ENCODE results near the gene AUTS2. TPM values are rescaled to one million over a fixed set of nuclear protein-coding genes. Genes with fewer than 3 reads are reported as not detected.

AUTS2 gene
- polyA plus RNA-seq, 3 donors = 0.08 to 0.35 TPM; not detected in 1

DNA sequence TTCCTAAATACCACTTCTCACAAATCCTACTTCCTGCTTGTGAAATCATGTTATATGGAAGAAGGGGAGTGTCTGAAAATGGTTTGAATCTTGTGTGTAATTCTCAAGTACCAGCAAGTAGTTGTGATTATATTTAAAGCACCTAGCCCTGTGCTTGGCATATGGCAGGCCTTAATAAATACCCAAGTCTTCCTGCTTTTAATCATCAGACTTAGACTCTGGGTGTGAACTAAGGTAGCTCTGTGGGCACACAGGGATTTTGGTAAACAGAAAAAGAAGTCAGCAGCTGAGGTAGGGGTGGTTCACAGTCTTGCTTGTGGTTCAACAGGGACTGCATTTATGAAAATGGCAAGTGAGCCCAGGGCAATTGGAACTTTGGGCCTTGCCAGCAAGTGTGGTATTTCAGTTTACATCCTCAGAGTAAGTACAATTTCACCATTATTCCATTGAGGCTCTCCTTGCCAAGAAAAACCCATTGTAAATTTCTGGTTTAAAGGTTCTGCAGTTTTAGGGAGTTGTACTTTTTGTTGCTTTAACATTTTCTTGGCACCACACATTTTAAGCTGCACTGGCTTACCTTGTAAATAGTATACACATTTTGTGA, 215.5 kb downstream of the AUTS2 start:
- H3K79me2 ChIP-seq (ENCODE audit: insufficient read depth, low read length) = no peaks in the 10 kb centered on the region
- H4K20me1 ChIP-seq (ENCODE audit: insufficient read depth, low read length) = no peaks in the 10 kb centered on the region
- no peak for TF ChIP-seq CTCF (IDR thresholded peaks at IDR 0.05)
- no peak overlapping the region for H3K9ac ChIP-seq (ENCODE audit: insufficient read depth, low read length, poor library complexity, severe bottlenecking)
- DNase-seq = no peak
- no peak overlapping the region for H3K4me3 Mint-ChIP-seq
- H2AFZ ChIP-seq (ENCODE audit: insufficient read depth, low read depth, low read length, poor library complexity, severe bottlenecking) = no peak overlapping the region
- H3K4me1 Mint-ChIP-seq = no peaks in the 10 kb centered on the region
- no peaks in the 10 kb centered on the region for H3K9me3 ChIP-seq (replicated peaks in 1 of 2; ENCODE audit: control insufficient read depth in 1 of 2, insufficient read depth in 1 of 2, low read length in 2 of 2)
- intact Hi-C loops (cut with micrococcal nuclease) = no loop called here
- H3K27ac Mint-ChIP-seq = no peak overlapping the region
- H3K9me3 Mint-ChIP-seq = no peaks in the 10 kb centered on the region
- H3K36me3 ChIP-seq (replicated peaks in 1 of 2; ENCODE audit: control insufficient read depth in 1 of 2, insufficient read depth in 2 of 2, low read length in 2 of 2) = no peaks in the 10 kb centered on the region
- no peaks in the 10 kb centered on the region for H3K4me1 ChIP-seq (ENCODE audit: control insufficient read depth in 1 of 2, insufficient read depth in 2 of 2, low read length in 2 of 2)
- H3K27me3 ChIP-seq (ENCODE audit: control insufficient read depth in 2 of 2, insufficient read depth in 2 of 2, low read length in 2 of 2) = no peaks in the 10 kb centered on the region
- H3K36me3 Mint-ChIP-seq = no peaks in the 10 kb centered on the region
- H3K27me3 Mint-ChIP-seq (ENCODE audit: low read depth in 3 of 3) = no peaks in the 10 kb centered on the region
- H3K4me2 ChIP-seq (replicated peaks; ENCODE audit: extremely low read depth, low read length, poor library complexity, severe bottlenecking) = no peak overlapping the region
- no peak overlapping the region for H3K27ac ChIP-seq (ENCODE audit: low read depth in 1 of 2, low read length in 2 of 2)
- H3K4me3 ChIP-seq (replicated peaks in 1 of 3; ENCODE audit: low read depth in 2 of 3, low read length in 3 of 3) = no peak overlapping the region

GRCh38 chr7:69814421-69814962, 216.2 kb downstream of the AUTS2 start:
- H3K27ac Mint-ChIP-seq = no peak overlapping the region

More at GRCh38 chr7:69814421-69814962, 216.2 kb downstream of the AUTS2 start:
- no peak overlapping the region for H2AFZ ChIP-seq (ENCODE audit: insufficient read depth, low read depth, low read length, poor library complexity, severe bottlenecking)
- TF ChIP-seq CTCF (IDR thresholded peaks at IDR 0.05) = no peak
- H3K9me3 ChIP-seq (replicated peaks in 1 of 2; ENCODE audit: control insufficient read depth in 1 of 2, insufficient read depth in 1 of 2, low read length in 2 of 2) = no peaks in the 10 kb centered on the region
- no peaks in the 10 kb centered on the region for H3K36me3 ChIP-seq (replicated peaks in 1 of 2; ENCODE audit: control insufficient read depth in 1 of 2, insufficient read depth in 2 of 2, low read length in 2 of 2)
- no peaks in the 10 kb centered on the region for H3K27me3 Mint-ChIP-seq (ENCODE audit: low read depth in 3 of 3)
- H3K4me1 Mint-ChIP-seq = no peaks in the 10 kb centered on the region
- intact Hi-C loops (cut with micrococcal nuclease) = no loop called here
- no peak overlapping the region for H3K4me3 ChIP-seq (replicated peaks in 1 of 3; ENCODE audit: low read depth in 2 of 3, low read length in 3 of 3)
- no peaks in the 10 kb centered on the region for H3K36me3 Mint-ChIP-seq
- no peak overlapping the region for H3K4me2 ChIP-seq (replicated peaks; ENCODE audit: extremely low read depth, low read length, poor library complexity, severe bottlenecking)
- 80% methylated on average over 13 of the region's 14 CpGs for WGBS (ENCODE audit: insufficient coverage)
- no peaks in the 10 kb centered on the region for H3K79me2 ChIP-seq (ENCODE audit: insufficient read depth, low read length)
- H3K4me1 ChIP-seq (ENCODE audit: control insufficient read depth in 1 of 2, insufficient read depth in 2 of 2, low read length in 2 of 2) = no peaks in the 10 kb centered on the region
- H4K20me1 ChIP-seq (ENCODE audit: insufficient read depth, low read length) = no peaks in the 10 kb centered on the region
- H3K27ac ChIP-seq (ENCODE audit: low read depth in 1 of 2, low read length in 2 of 2) = no peak overlapping the region
- H3K9me3 Mint-ChIP-seq = no peaks in the 10 kb centered on the region
- no peaks in the 10 kb centered on the region for H3K27me3 ChIP-seq (ENCODE audit: control insufficient read depth in 2 of 2, insufficient read depth in 2 of 2, low read length in 2 of 2)
- H3K9ac ChIP-seq (ENCODE audit: insufficient read depth, low read length, poor library complexity, severe bottlenecking) = no peak overlapping the region
- no peak for DNase-seq
- no peak overlapping the region for H3K4me3 Mint-ChIP-seq

Data from CD14-positive monocyte (primary cell).